Measurements from ENCODE around the gene TMUB1. TPM values are rescaled to one million over a fixed set of nuclear protein-coding genes. Genes with fewer than 3 reads are reported as not detected.
A peak's percentile ranks its signal among the peaks of the same experiment; 100 is the strongest.

TMUB1 gene, protein sequence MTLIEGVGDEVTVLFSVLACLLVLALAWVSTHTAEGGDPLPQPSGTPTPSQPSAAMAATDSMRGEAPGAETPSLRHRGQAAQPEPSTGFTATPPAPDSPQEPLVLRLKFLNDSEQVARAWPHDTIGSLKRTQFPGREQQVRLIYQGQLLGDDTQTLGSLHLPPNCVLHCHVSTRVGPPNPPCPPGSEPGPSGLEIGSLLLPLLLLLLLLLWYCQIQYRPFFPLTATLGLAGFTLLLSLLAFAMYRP
- total RNA-seq (2022) = 49.9 and 51.2 TPM in 2 replicates
- percentile 55 among the genes with signal in this experiment for Bru-seq, nascent RNA
- BruChase-seq, experiment 1, labeled RNA remaining after a 6-hour chase = percentile 87 among the genes with signal in this experiment
- percentile 85 among the genes with signal in this experiment for BruChase-seq, experiment 2, labeled RNA remaining after a 2-hour chase
- long read RNA-seq, transcript TMUB1-201 (3 exons, 1,353 nt) = major isoform, 83 of 115 reads
- long read RNA-seq, transcript TMUB1-203 (2 exons, 1,549 nt) = minor isoform, 21 of 115 reads
- long read RNA-seq, partial matches to known transcripts = 0 of 115 reads
- long read RNA-seq, other reads (novel, unspliced or antisense) = 8 of 115 reads

DNA sequence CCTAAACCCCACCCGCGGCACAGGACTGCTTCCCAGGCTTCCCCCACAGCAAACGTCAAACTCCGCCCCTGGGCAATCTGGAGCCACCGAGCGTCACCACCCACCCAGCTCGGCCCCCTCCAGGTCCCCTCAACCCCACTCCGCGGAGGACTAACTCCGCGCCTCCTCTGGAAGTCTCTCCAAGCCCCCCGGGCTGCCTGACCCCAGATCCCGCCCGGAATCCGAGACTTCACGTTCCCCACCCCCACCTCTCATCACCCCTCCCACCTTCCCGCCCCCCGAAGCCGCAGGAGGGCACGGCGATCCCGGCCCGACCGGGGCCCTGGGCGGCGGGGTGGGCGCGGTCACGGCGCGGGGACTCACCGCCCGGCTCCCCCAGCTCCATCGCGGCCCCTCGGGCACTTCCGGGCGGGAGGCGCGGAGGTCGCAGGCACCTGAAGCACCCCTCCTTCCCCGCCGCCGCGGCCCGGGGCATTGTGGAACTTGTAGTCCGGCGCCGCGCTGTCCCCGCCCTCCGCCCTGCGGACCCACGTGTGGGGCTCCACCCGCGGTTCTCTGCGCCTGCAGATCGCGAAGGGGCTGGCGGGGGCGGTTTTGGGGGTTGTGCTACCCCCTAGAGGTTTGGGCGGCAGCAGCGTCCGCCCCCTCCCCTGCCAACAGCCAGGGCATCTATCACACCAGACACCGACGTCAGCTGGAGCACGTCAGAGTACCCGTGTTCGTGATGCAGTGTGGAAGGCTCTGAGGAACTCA lies at the start of gene TMUB1:
TSS of gene TMUB1 (minus strand) at position 423 of the 753 bp plus-strand sequence. CDS start 930 bp downstream, outside the sequence.
- DNase-seq = peak; percentile 78
- no peaks in the 10 kb centered on the region for H3K9me3 Mint-ChIP-seq (ENCODE audit: low read depth, unreplicated experiment)
- H3K27me3 Mint-ChIP-seq (ENCODE audit: unreplicated experiment) = no peaks in the 10 kb centered on the region
- peaks cover 70% of the 10 kb centered on the region for H3K36me3 Mint-ChIP-seq (ENCODE audit: insufficient read depth, unreplicated experiment)
- peak within 1 kb of the TSS; percentile 61 for H3K27ac Mint-ChIP-seq (ENCODE audit: unreplicated experiment)
- TF ChIP-seq, protein P1, sequence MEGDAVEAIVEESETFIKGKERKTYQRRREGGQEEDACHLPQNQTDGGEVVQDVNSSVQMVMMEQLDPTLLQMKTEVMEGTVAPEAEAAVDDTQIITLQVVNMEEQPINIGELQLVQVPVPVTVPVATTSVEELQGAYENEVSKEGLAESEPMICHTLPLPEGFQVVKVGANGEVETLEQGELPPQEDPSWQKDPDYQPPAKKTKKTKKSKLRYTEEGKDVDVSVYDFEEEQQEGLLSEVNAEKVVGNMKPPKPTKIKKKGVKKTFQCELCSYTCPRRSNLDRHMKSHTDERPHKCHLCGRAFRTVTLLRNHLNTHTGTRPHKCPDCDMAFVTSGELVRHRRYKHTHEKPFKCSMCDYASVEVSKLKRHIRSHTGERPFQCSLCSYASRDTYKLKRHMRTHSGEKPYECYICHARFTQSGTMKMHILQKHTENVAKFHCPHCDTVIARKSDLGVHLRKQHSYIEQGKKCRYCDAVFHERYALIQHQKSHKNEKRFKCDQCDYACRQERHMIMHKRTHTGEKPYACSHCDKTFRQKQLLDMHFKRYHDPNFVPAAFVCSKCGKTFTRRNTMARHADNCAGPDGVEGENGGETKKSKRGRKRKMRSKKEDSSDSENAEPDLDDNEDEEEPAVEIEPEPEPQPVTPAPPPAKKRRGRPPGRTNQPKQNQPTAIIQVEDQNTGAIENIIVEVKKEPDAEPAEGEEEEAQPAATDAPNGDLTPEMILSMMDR (IDR thresholded peaks at IDR 0.05; ENCODE audit: unreplicated experiment) = no peak
- BruUV-seq (replicated peaks) = no TSS peak
- intact Hi-C loops (cut with micrococcal nuclease; ENCODE audit: unreplicated experiment) = loop anchor here (5.0 kb wide), 1 partner anchor 56 kb away; the partner anchor contains the start of gene ABCB8
- H3K4me1 Mint-ChIP-seq (ENCODE audit: low read depth, unreplicated experiment) = peaks cover 24% of the 10 kb centered on the region
- H3K4me3 Mint-ChIP-seq (ENCODE audit: low read depth, unreplicated experiment) = peak within 1 kb of the TSS; percentile 98
- CTCF ChIA-PET = interaction anchor here (0.8 to 1.2 kb wide), 2 partner anchors 27 to 55 kb away, joined by 4 to 5 read pairs; partner anchors contain the start of gene ABCB8

DNA sequence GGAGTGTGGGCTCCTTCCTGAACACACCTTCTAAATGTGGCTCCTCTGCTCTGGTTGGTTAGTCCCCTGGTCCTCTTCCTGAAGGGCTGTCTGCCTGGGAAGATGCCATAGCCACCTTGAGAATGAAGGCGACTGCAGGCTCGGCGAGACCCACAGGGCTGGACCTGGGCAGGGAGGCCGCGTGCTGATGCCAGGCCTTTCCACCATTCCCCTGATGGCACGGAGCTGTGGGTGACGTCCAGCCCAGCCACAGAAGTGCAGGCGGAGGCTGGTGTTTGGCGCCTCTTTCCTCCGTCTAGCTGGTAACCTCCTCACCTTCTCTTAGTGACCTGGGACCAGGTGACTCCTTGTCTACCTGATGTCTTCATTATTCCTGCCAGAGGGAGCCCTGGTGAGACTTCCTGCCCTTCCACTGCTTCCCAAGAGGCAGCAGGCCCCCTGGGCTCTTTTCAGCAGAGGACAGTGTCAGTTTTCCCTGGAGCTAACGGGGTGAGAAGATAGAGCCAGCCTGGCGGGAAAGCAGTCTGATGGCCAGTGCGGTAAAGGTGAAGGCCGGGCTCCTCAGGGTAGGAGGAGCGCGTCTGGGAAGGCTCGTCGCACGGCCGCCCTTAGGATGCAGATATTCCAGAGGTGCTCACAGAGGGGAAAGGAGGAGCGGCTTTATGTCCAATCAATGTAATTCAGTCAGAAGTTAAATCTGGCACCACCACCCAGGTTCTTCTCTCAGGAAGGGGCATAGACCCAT lies 49.3 kb upstream of the TMUB1 start:
- no peak overlapping the region for H3K27ac Mint-ChIP-seq (ENCODE audit: unreplicated experiment)
- H3K36me3 Mint-ChIP-seq (ENCODE audit: insufficient read depth, unreplicated experiment) = peaks cover 15% of the 10 kb centered on the region
- TF ChIP-seq, protein P1 (IDR thresholded peaks at IDR 0.05; ENCODE audit: unreplicated experiment) = no peak
- H3K4me3 Mint-ChIP-seq (ENCODE audit: low read depth, unreplicated experiment) = no peak overlapping the region
- BruUV-seq (replicated peaks) = no TSS peak
- H3K27me3 Mint-ChIP-seq (ENCODE audit: unreplicated experiment) = no peaks in the 10 kb centered on the region
- intact Hi-C loops (cut with micrococcal nuclease; ENCODE audit: unreplicated experiment) = no loop called here
- H3K4me1 Mint-ChIP-seq (ENCODE audit: low read depth, unreplicated experiment) = no peaks in the 10 kb centered on the region
- CTCF ChIA-PET = no interaction called here
- H3K9me3 Mint-ChIP-seq (ENCODE audit: low read depth, unreplicated experiment) = no peaks in the 10 kb centered on the region
- no peak for DNase-seq

DNA sequence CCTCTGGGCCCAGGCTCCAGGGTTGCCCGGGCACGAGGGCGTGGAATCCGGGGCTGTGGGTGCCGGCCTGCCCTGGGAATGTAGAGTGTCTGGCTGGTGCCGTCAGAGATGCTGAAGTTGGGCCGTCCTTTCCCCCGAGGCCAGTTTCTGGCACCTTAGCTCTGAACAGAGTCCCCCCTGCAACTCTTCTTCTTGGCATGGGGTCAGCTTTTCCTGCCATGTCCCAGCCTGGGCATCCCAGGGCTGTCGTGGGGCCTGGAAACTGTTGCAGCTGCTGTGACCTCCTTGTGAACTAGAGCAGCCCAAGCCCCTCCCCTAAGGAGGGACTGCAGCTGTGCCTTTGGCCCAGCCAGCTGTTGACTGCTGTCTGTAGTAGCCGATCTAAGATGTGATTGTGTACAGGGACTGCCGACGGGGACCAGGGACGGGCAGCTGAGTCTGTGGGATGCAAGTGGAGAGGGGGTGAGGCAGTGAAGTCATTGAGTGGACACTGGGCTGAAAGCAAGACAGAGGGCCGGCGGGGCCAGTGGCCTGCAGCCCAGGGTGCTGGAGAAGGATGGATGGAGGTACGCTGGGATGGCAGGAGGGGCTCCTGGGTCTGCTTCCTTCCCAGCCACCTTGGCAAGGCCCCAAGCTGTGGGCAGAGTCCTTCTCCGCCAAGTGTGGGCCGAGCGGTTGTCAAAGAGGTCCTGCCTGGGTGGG lies 48.5 kb upstream of the TMUB1 start:
- Mint-ChIP-seq H3K27ac (ENCODE audit: unreplicated experiment) (no peak overlapping the region), H3K4me3 (ENCODE audit: low read depth, unreplicated experiment) (no peak overlapping the region), H3K36me3 (ENCODE audit: insufficient read depth, unreplicated experiment) (peaks cover 18% of the 10 kb centered on the region), H3K9me3 (ENCODE audit: low read depth, unreplicated experiment) (no peaks in the 10 kb centered on the region), H3K27me3 (ENCODE audit: unreplicated experiment) (no peaks in the 10 kb centered on the region), H3K4me1 (ENCODE audit: low read depth, unreplicated experiment) (no peaks in the 10 kb centered on the region)
- no peak for DNase-seq
- no TSS peak for BruUV-seq (replicated peaks)
- TF ChIP-seq, protein P1 (IDR thresholded peaks at IDR 0.05; ENCODE audit: unreplicated experiment) = no peak
- CTCF ChIA-PET = no interaction called here
- intact Hi-C loops (cut with micrococcal nuclease; ENCODE audit: unreplicated experiment) = no loop called here
